Cardiac fibroblast (primary cell): ENCODE results near the gene MINDY2.

Experiments
- DNase-seq, 2 donors: peaks; one replicate each; pipeline versions ENCODE4 v3.0.0 to v3.0.0-alpha.2; 2010; ENCODE audit warnings: low read depth in 2 of 2
- H3K4me3 ChIP-seq, 2 donors: replicated peaks in 1 of 2; 1 replicate in 1 of 2; 2 replicates in 1 of 2; pipeline ENCODE4 v1.5.1; 2011; ENCODE audit warnings: low read depth in 2 of 2, low read length in 2 of 2, mild to moderate bottlenecking in 2 of 2, moderate library complexity in 1 of 2
- CTCF ChIP-seq: IDR thresholded peaks from one replicate; pipeline ENCODE4 v1.5.1; 2011; ENCODE audit warnings: low read depth, mild to moderate bottlenecking, low read length, inconsistent platforms

MINDY2 gene, protein sequence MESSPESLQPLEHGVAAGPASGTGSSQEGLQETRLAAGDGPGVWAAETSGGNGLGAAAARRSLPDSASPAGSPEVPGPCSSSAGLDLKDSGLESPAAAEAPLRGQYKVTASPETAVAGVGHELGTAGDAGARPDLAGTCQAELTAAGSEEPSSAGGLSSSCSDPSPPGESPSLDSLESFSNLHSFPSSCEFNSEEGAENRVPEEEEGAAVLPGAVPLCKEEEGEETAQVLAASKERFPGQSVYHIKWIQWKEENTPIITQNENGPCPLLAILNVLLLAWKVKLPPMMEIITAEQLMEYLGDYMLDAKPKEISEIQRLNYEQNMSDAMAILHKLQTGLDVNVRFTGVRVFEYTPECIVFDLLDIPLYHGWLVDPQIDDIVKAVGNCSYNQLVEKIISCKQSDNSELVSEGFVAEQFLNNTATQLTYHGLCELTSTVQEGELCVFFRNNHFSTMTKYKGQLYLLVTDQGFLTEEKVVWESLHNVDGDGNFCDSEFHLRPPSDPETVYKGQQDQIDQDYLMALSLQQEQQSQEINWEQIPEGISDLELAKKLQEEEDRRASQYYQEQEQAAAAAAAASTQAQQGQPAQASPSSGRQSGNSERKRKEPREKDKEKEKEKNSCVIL

DNA sequence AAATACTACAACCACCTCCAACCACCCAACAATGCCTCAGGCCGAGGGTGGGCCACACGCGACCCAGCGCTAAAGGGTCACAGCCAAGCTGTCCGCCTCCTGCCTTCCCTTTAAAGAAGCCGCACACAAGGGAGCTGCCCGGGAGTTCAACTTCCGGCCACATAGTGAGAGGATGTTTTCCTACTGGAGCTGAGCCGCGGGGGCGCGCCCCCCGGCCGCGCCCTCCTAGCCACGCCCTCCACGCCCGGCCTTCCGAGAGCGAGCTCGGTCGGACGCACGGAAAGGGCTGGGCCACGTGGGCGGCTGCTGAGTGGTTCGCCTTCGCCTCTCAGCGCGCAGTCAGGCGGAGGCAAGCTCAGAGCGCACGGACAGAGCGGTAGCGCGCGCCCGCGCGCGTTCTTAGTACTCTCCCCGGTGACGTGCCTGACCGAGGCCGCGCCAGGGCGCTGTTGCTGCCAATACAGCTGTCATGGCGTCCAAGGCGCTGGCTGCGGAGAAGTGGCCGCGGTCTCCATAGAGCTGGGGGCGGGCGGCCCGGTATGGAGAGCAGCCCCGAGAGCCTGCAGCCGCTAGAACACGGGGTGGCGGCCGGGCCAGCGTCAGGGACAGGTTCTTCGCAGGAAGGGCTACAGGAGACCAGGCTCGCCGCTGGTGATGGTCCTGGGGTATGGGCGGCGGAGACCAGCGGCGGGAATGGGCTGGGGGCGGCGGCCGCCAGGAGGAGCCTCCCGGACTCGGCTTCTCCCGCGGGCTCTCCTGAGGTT lies at the start of gene MINDY2:
Gene MINDY2, plus strand, starts transcription at position 446 of the 764 bp plus-strand sequence. Its CDS starts 94 bp downstream, at position 540.
- H3K4me3 ChIP-seq: peak within 1 kb of the TSS; percentile 85 to 94
- TF ChIP-seq CTCF: peak; percentile 5
- peak; percentile 99 for DNase-seq

GRCh38 chr15:58724466-58724865 lies 46.6 kb upstream of the MINDY2 start:
- TF ChIP-seq CTCF: no peak
- DNase-seq: peak; percentile 34 to 70
- H3K4me3 ChIP-seq: no peak overlapping the region

- no peak overlapping the region for H3K4me3 ChIP-seq
- no peak for DNase-seq
- no peak for TF ChIP-seq CTCF
These were observed 44.2 kb upstream of the MINDY2 start for GRCh38 chr15:58726867-58727266.

GRCh38 chr15:58731756-58732535 lies 39.2 kb upstream of the MINDY2 start:
- peak; percentile 72 to 82 for DNase-seq
- H3K4me3 ChIP-seq: no peak overlapping the region
- TF ChIP-seq CTCF: no peak

- H3K4me3 ChIP-seq: no peak overlapping the region
- no peak for TF ChIP-seq CTCF
- DNase-seq: no peak
These were observed 38.3 kb upstream of the MINDY2 start for GRCh38 chr15:58732625-58733363.
